Right kidney (tissue), 1 donor: Measurements from ENCODE around the gene ADAMTSL5.

Source experiments
- DNase-seq: peaks from one replicate; pipeline ENCODE4 v3.0.0-alpha.2; 2016

ADAMTSL5 gene

GRCh38 chr19:1495799-1496713 is 16.8 kb downstream of the ADAMTSL5 start:
- DNase-seq = no peak

GRCh38 chr19:1495051-1495798 is 17.6 kb downstream of the ADAMTSL5 start:
- DNase-seq = no peak

- no peak for DNase-seq
Observed at GRCh38 chr19:1494115-1494815, 18.6 kb downstream of the ADAMTSL5 start.

GRCh38 chr19:1492474-1493006 is 20.3 kb downstream of the ADAMTSL5 start:
- no peak for DNase-seq

GRCh38 chr19:1491849-1492170 is 21.0 kb downstream of the ADAMTSL5 start:
- no peak for DNase-seq

GRCh38 chr19:1491114-1491848 is 21.5 kb downstream of the ADAMTSL5 start, which contains the start of gene REEP6:
TSS of gene REEP6 (plus strand) at chr19:1491181. CDS start at chr19:1491270, 89 bp downstream.
- peak; percentile 94 for DNase-seq

- peak; percentile 99 for DNase-seq
Observed at GRCh38 chr19:1490311-1491113, 22.3 kb downstream of the ADAMTSL5 start, which contains the start of gene PCSK4. TSS of gene PCSK4 (minus strand) at chr19:1490350. CDS start at chr19:1490346, 4 bp downstream.

GRCh38 chr19:1489463-1490310 is 23.1 kb downstream of the ADAMTSL5 start:
- peak; percentile 37 for DNase-seq

- no peak for DNase-seq
Observed at GRCh38 chr19:1488282-1488601, 24.6 kb downstream of the ADAMTSL5 start.

GRCh38 chr19:1487576-1488281 is 25.1 kb downstream of the ADAMTSL5 start:
- DNase-seq = no peak

GRCh38 chr19:1486720-1487575 is 25.9 kb downstream of the ADAMTSL5 start:
- no peak for DNase-seq

GRCh38 chr19:1483979-1484428 is 28.8 kb downstream of the ADAMTSL5 start:
- no peak for DNase-seq

- DNase-seq = no peak
Observed at GRCh38 chr19:1483131-1483978, 29.5 kb downstream of the ADAMTSL5 start.

- no peak for DNase-seq
Observed at GRCh38 chr19:1482361-1483130, 30.3 kb downstream of the ADAMTSL5 start.

- DNase-seq = no peak
Observed at GRCh38 chr19:1481893-1482360, 30.9 kb downstream of the ADAMTSL5 start.

GRCh38 chr19:1481224-1481892 is 31.5 kb downstream of the ADAMTSL5 start:
- no peak for DNase-seq
